ENCODE measurements around the gene ARRDC4.

Gene ARRDC4

GRCh38 chr15:97960364-97961066, at the start of gene ARRDC4:
TSS of gene ARRDC4 (plus strand) at chr15:97960703. CDS start at chr15:97960862, 159 bp downstream.
- no peak for FAIRE-seq
- no peak for DNase-seq (ENCODE audit: extremely low spot score, insufficient read length, low read depth)

- DNase-seq (ENCODE audit: extremely low spot score, insufficient read length, low read depth) = no peak
- no peak for FAIRE-seq
These were observed 45.8 kb upstream of the ARRDC4 start for GRCh38 chr15:97914711-97915110.

GRCh38 chr15:97915261-97915660, 45.2 kb upstream of the ARRDC4 start:
- no peak for FAIRE-seq
- DNase-seq (ENCODE audit: extremely low spot score, insufficient read length, low read depth) = no peak

- DNase-seq (ENCODE audit: extremely low spot score, insufficient read length, low read depth) = no peak
- no peak for FAIRE-seq
These were observed 39.1 kb upstream of the ARRDC4 start for GRCh38 chr15:97921296-97921865.

GRCh38 chr15:97929456-97930229, 30.9 kb upstream of the ARRDC4 start:
- DNase-seq (ENCODE audit: extremely low spot score, insufficient read length, low read depth) (no peak), FAIRE-seq (no peak)

- FAIRE-seq (no peak), DNase-seq (ENCODE audit: extremely low spot score, insufficient read length, low read depth) (no peak)
These were observed 30.3 kb upstream of the ARRDC4 start for GRCh38 chr15:97930230-97930629.

GRCh38 chr15:97931314-97931713, 29.2 kb upstream of the ARRDC4 start:
- FAIRE-seq (no peak), DNase-seq (ENCODE audit: extremely low spot score, insufficient read length, low read depth) (no peak)

GRCh38 chr15:97933589-97933988, 26.9 kb upstream of the ARRDC4 start:
- DNase-seq (ENCODE audit: extremely low spot score, insufficient read length, low read depth) (no peak), FAIRE-seq (no peak)

GRCh38 chr15:97940993-97941392, 19.5 kb upstream of the ARRDC4 start:
- FAIRE-seq = no peak

GRCh38 chr15:97941572-97941971, 18.9 kb upstream of the ARRDC4 start:
- FAIRE-seq (no peak), DNase-seq (ENCODE audit: extremely low spot score, insufficient read length, low read depth) (no peak)

More at GRCh38 chr15:97940993-97941392, 19.5 kb upstream of the ARRDC4 start:
- DNase-seq (ENCODE audit: extremely low spot score, insufficient read length, low read depth) = no peak

- FAIRE-seq = no peak
- no peak for DNase-seq (ENCODE audit: extremely low spot score, insufficient read length, low read depth)
These were observed 15.8 kb upstream of the ARRDC4 start for GRCh38 chr15:97944724-97945123.

- FAIRE-seq (no peak), DNase-seq (ENCODE audit: extremely low spot score, insufficient read length, low read depth) (no peak)
These were observed 12.8 kb upstream of the ARRDC4 start for GRCh38 chr15:97947465-97948260.

GRCh38 chr15:97953254-97953653, 7.2 kb upstream of the ARRDC4 start:
- no peak for DNase-seq (ENCODE audit: extremely low spot score, insufficient read length, low read depth)
- FAIRE-seq = no peak

- DNase-seq (ENCODE audit: extremely low spot score, insufficient read length, low read depth) = no peak
These were observed 6.8 kb upstream of the ARRDC4 start for GRCh38 chr15:97953748-97954147.

GRCh38 chr15:97955035-97955434, 5.5 kb upstream of the ARRDC4 start:
- DNase-seq (ENCODE audit: extremely low spot score, insufficient read length, low read depth) = no peak
- no peak for FAIRE-seq

More at GRCh38 chr15:97953748-97954147, 6.8 kb upstream of the ARRDC4 start:
- FAIRE-seq = no peak

GRCh38 chr15:97955529-97955928, 5.0 kb upstream of the ARRDC4 start:
- FAIRE-seq (no peak), DNase-seq (ENCODE audit: extremely low spot score, insufficient read length, low read depth) (no peak)

- DNase-seq (ENCODE audit: extremely low spot score, insufficient read length, low read depth) (no peak), FAIRE-seq (no peak)
These were observed 659 bp upstream of the ARRDC4 start for GRCh38 chr15:97959724-97960363.

- FAIRE-seq = no peak
- no peak for DNase-seq (ENCODE audit: extremely low spot score, insufficient read length, low read depth)
These were observed 808 bp downstream of the ARRDC4 start for GRCh38 chr15:97961067-97961954.

GRCh38 chr15:97962263-97962662, 1.8 kb downstream of the ARRDC4 start:
- DNase-seq (ENCODE audit: extremely low spot score, insufficient read length, low read depth) (no peak), FAIRE-seq (no peak)
